ENCODE data around the gene LCLAT1. TPM values are rescaled to one million over a fixed set of nuclear protein-coding genes. Genes with fewer than 3 reads are reported as not detected.

The LCLAT1 gene
- total RNA-seq, 1 donor from 2014 or later = 16.5 TPM

DNA sequence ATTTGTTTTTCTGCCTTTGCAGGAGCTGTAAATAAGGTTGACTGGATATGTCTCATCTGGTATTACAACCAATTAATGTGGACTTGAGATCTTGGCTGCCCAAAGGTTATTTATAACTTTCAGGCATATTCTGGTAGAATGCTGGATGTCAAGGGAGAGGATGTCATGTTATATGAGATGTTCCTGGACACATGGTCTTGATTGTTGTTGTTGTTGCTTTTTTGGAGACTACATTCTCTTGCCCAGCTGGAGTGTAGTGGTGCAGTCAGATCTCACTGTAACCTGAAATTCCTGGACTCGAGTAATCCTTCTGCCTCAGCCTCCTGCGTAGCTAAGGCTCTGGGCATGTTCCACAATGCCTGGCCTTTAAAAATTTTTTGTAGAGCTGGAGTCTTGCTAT is 83.3 kb downstream of the LCLAT1 start:
- no peak for ATAC-seq
- no peak for DNase-seq
- H3K4me3 ChIP-seq = no peak overlapping the region
- intact Hi-C loops (cut with DNase I) = no loop called here
- H3K27me3 ChIP-seq = no peaks in the 10 kb centered on the region
- H3K9me3 ChIP-seq = no peaks in the 10 kb centered on the region
- no peaks in the 10 kb centered on the region for H3K4me1 ChIP-seq
- TF ChIP-seq, protein P1, sequence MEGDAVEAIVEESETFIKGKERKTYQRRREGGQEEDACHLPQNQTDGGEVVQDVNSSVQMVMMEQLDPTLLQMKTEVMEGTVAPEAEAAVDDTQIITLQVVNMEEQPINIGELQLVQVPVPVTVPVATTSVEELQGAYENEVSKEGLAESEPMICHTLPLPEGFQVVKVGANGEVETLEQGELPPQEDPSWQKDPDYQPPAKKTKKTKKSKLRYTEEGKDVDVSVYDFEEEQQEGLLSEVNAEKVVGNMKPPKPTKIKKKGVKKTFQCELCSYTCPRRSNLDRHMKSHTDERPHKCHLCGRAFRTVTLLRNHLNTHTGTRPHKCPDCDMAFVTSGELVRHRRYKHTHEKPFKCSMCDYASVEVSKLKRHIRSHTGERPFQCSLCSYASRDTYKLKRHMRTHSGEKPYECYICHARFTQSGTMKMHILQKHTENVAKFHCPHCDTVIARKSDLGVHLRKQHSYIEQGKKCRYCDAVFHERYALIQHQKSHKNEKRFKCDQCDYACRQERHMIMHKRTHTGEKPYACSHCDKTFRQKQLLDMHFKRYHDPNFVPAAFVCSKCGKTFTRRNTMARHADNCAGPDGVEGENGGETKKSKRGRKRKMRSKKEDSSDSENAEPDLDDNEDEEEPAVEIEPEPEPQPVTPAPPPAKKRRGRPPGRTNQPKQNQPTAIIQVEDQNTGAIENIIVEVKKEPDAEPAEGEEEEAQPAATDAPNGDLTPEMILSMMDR (IDR thresholded peaks at IDR 0.05) = no peak
- no peak overlapping the region for H3K27ac ChIP-seq
- H3K36me3 ChIP-seq = peaks cover 15% of the 10 kb centered on the region

DNA sequence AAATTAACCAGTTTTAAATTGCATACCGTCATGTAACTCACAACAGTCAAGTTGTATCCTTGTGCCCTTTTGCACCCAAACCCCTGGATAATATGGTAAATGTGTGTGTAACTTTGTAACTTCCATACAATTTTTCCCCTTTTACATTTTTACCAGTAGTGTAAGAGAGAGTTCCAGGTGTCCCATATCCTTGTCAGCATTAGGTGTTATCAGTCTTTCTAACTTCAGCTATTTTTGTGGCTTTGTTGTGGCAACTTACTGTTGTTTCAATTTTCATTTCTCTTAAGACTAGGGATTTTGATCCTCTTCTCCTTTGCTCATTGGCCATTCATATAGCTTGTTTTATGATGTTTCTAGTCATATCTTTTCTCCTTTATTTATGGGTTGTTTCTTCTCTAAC is 94.6 kb downstream of the LCLAT1 start:
- no peak for ATAC-seq
- TF ChIP-seq, protein P1 (IDR thresholded peaks at IDR 0.05) = no peak
- Histone ChIP-seq H3K4me3 (no peak overlapping the region), H3K4me1 (peaks cover 11% of the 10 kb centered on the region), H3K27ac (no peak overlapping the region), H3K36me3 (no peaks in the 10 kb centered on the region), H3K9me3 (no peaks in the 10 kb centered on the region), H3K27me3 (no peaks in the 10 kb centered on the region)
- intact Hi-C loops (cut with DNase I) = no loop called here
- DNase-seq = no peak

DNA sequence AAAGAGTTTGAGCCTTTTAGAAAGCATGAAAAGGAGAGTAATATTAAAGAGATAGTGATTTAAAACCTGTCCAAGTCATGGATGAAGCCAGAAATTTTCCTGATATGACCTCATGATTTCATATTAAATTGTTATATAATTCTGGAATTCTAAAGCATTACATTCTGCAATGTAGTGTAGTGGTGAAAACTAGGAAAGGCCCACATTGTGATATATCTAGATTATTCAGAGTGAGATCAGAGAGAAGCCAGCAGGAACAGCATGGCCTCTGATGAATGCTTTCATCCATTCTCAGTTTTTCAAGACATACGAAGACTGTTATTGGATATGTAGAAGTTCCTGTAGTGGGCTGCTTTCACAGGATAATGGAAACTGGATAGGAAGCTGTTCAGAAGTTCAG is 98.8 kb downstream of the LCLAT1 start:
- TF ChIP-seq, protein P1 (IDR thresholded peaks at IDR 0.05) = no peak
- ATAC-seq (no peak), DNase-seq (no peak)
- Histone ChIP-seq H3K4me3 (no peak overlapping the region), H3K36me3 (no peaks in the 10 kb centered on the region), H3K27me3 (no peaks in the 10 kb centered on the region), H3K9me3 (no peaks in the 10 kb centered on the region), H3K27ac (no peak overlapping the region), H3K4me1 (peaks cover 11% of the 10 kb centered on the region)
- intact Hi-C loops (cut with DNase I) = no loop called here

DNA sequence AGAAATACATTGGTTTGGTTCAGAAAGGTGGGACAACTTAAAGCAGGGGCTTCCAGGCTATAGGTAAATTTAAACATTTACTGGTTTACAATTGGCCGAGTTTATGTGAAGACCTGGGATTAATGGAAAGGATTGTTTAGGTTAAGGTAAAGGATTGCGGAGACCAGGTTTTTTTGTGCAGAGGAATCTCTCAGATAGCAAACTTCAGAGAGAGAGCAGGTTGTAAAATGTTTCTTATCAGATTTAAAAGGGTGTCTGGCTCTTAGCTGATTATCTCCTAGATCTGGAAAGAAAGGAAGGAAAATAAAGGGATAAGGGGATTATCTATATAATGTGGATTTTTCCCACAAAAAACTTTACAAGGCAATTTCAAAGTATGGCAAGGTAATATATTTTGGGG is 101.3 kb downstream of the LCLAT1 start:
- no peak overlapping the region for H3K27ac ChIP-seq
- H3K9me3 ChIP-seq = no peaks in the 10 kb centered on the region
- no peaks in the 10 kb centered on the region for H3K27me3 ChIP-seq
- H3K4me3 ChIP-seq = no peak overlapping the region
- DNase-seq (no peak), ATAC-seq (no peak)
- no peaks in the 10 kb centered on the region for H3K36me3 ChIP-seq
- H3K4me1 ChIP-seq = peaks cover 11% of the 10 kb centered on the region
- intact Hi-C loops (cut with DNase I) = no loop called here
- TF ChIP-seq, protein P1 (IDR thresholded peaks at IDR 0.05) = no peak

DNA sequence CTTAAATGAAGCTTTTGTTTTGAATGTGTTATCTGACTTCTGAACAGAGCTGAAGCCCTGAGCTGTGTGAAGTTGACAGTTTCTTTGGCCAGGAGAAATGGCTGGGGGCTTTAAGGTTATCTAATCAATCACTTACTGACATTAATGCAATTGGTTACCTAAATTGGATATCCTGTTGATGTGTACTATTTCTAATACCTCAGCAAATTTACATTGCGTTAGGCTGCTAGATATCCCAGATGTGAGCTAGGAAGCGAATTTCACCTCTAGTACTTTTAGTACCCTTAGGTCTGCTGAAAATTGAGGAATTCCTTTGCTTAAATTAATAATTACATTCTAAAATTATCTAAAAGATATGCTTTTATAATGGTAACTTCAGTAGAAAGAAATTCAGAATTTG is 102.0 kb downstream of the LCLAT1 start:
- TF ChIP-seq, protein P1 (IDR thresholded peaks at IDR 0.05) = no peak
- intact Hi-C loops (cut with DNase I) = no loop called here
- H3K27ac ChIP-seq = no peak overlapping the region
- H3K4me1 ChIP-seq = peaks cover 11% of the 10 kb centered on the region
- no peaks in the 10 kb centered on the region for H3K27me3 ChIP-seq
- no peaks in the 10 kb centered on the region for H3K9me3 ChIP-seq
- H3K4me3 ChIP-seq = no peak overlapping the region
- DNase-seq (no peak), ATAC-seq (no peak)
- H3K36me3 ChIP-seq = no peaks in the 10 kb centered on the region

Data from upper lobe of right lung (tissue), 1 donor.